Stimulated activated CD4-positive, alpha-beta T cell treated with anti-CD3 and anti-CD28 coated beads, Interleukin-4, amount 100 ng/mL, for 24 hours (primary cell): Measurements from ENCODE around the gene RAB32.
"Not testable (repeated sequence)": the region's sequence is repeated elsewhere in the genome, so short reads cannot be mapped to it uniquely, and the experiment has no call there.

Experiments
- DNase-seq: peaks from one replicate; pipeline ENCODE4 v3.0.0-alpha.2; 2020

The RAB32 gene

GRCh38 chr6:146543211-146543939 lies at the start of gene RAB32:
TSS of gene RAB32 (plus strand) at chr6:146543833. CDS start at chr6:146543872, 39 bp downstream.
- DNase-seq = no peak

- no peak for DNase-seq
These were observed 45.3 kb upstream of the RAB32 start for GRCh38 chr6:146498309-146498708.

- DNase-seq = no peak
These were observed 40.5 kb upstream of the RAB32 start for GRCh38 chr6:146503096-146503495.

GRCh38 chr6:146515212-146515611 lies 28.4 kb upstream of the RAB32 start:
- DNase-seq = no peak

- no peak for DNase-seq
These were observed 17.4 kb upstream of the RAB32 start for GRCh38 chr6:146526192-146526591.

- DNase-seq = no peak
These were observed 10.9 kb upstream of the RAB32 start for GRCh38 chr6:146532702-146533101.

- no peak for DNase-seq
These were observed 787 bp upstream of the RAB32 start for GRCh38 chr6:146542881-146543210.

GRCh38 chr6:146543940-146544615 lies 445 bp downstream of the RAB32 start:
- DNase-seq = no peak

GRCh38 chr6:146544616-146545182 lies 1.1 kb downstream of the RAB32 start:
- no peak for DNase-seq

- no peak for DNase-seq
These were observed 1.9 kb downstream of the RAB32 start for GRCh38 chr6:146545581-146545980.

GRCh38 chr6:146546443-146547043 lies 2.9 kb downstream of the RAB32 start:
- DNase-seq = no peak

GRCh38 chr6:146547889-146548288 lies 4.3 kb downstream of the RAB32 start:
- DNase-seq = no peak

- no peak for DNase-seq
These were observed 5.3 kb downstream of the RAB32 start for GRCh38 chr6:146548898-146549374.

GRCh38 chr6:146550911-146551310 lies 7.3 kb downstream of the RAB32 start:
- no peak for DNase-seq

- no peak for DNase-seq
These were observed 7.9 kb downstream of the RAB32 start for GRCh38 chr6:146551545-146551944.

GRCh38 chr6:146553377-146554135 lies 9.9 kb downstream of the RAB32 start:
- DNase-seq = no peak

GRCh38 chr6:146560607-146561006 lies 17.0 kb downstream of the RAB32 start:
- no peak for DNase-seq

- DNase-seq = not testable (repeated sequence)
These were observed 23.0 kb downstream of the RAB32 start for GRCh38 chr6:146566661-146567060.

- not testable (repeated sequence) for DNase-seq
These were observed 25.0 kb downstream of the RAB32 start for GRCh38 chr6:146568619-146569018.

- DNase-seq = no peak
These were observed 30.6 kb downstream of the RAB32 start for GRCh38 chr6:146574211-146574610.

- DNase-seq = no peak
These were observed 34.4 kb downstream of the RAB32 start for GRCh38 chr6:146578054-146578453.

- no peak for DNase-seq
These were observed 38.3 kb downstream of the RAB32 start for GRCh38 chr6:146581968-146582367.

GRCh38 chr6:146582857-146583256 lies 39.2 kb downstream of the RAB32 start:
- no peak for DNase-seq
